Hepatocyte (in vitro differentiated cells): ENCODE data around the gene GPHN. TPM values are rescaled to one million over a fixed set of nuclear protein-coding genes. Genes with fewer than 3 reads are reported as not detected.

ENCODE experiments used
- DNase-seq: peaks from one replicate; pipeline ENCODE4 v3.0.0-alpha.2; 2016; ENCODE audit warnings: low spot score
- H2AFZ ChIP-seq: fragments of 200-600 bp; sonication (generic); 2 replicates; pipeline ENCODE4 v1.6.0; 2016; ENCODE audit warnings: antibody characterized with exemption, mild to moderate bottlenecking
- H3K27ac ChIP-seq: fragments of 200-600 bp; sonication (generic); 2 replicates; pipeline ENCODE4 v1.5.1; 2016; ENCODE audit warnings: mild to moderate bottlenecking
- H3K27me3 ChIP-seq: fragments of 200-600 bp; sonication (generic); 2 replicates; pipeline ENCODE4 v1.6.1; 2016
- H3K36me3 ChIP-seq: fragments of 200-600 bp; sonication (generic); replicated peaks from 2 replicates; pipeline ENCODE4 v1.5.1; 2016; ENCODE audit warnings: low read depth; ENCODE audit not compliant: insufficient read depth
- H3K4me1 ChIP-seq: fragments of 200-600 bp; sonication (generic); 2 replicates; pipeline ENCODE4 v1.5.1; 2016; ENCODE audit warnings: mild to moderate bottlenecking, moderate library complexity; ENCODE audit not compliant: insufficient read depth
- H3K4me2 ChIP-seq: fragments of 200-600 bp; sonication (generic); 2 replicates; pipeline ENCODE4 v1.6.0; 2016
- H3K4me3 ChIP-seq: fragments of 200-600 bp; sonication (generic); 2 replicates; pipeline ENCODE4 v1.5.1; 2016; ENCODE audit warnings: mild to moderate bottlenecking
- H3K79me2 ChIP-seq: fragments of 200-600 bp; sonication (generic); 2 replicates; pipeline ENCODE4 v1.6.0; 2017; ENCODE audit warnings: mild to moderate bottlenecking
- H3K9me2 ChIP-seq: fragments of 200-600 bp; sonication (generic); replicated peaks from 2 replicates; pipeline ENCODE4 v1.6.0; 2017; ENCODE audit warnings: mild to moderate bottlenecking; ENCODE audit not compliant: insufficient read depth
- H3K9me3 ChIP-seq: fragments of 200-600 bp; sonication (generic); 2 replicates; pipeline ENCODE4 v1.5.1; 2016; ENCODE audit warnings: low read depth, mild to moderate bottlenecking
- H4K20me1 ChIP-seq: fragments of 200-600 bp; sonication (generic); 2 replicates; pipeline ENCODE4 v1.6.0; 2016; ENCODE audit warnings: mild to moderate bottlenecking; ENCODE audit not compliant: insufficient read depth, poor library complexity, severe bottlenecking
- EZH2 ChIP-seq: fragments of 200-600 bp; sonication (generic); IDR thresholded peaks from 2 replicates; pipeline ENCODE4 v1.6.1; 2016; ENCODE audit warnings: antibody characterized with exemption, mild to moderate bottlenecking, borderline replicate concordance
- EZH2phosphoT487 ChIP-seq: fragments of 200-600 bp; sonication (generic); IDR thresholded peaks from one replicate; pipeline ENCODE4 v1.6.1; 2018; ENCODE audit warnings: antibody characterized with exemption, mild to moderate bottlenecking, low read depth, moderate library complexity; ENCODE audit not compliant: unreplicated experiment, severe bottlenecking
- WGBS: methylation state at CpG from one replicate; pipeline ENCODE4 v1.1.6; 2016; ENCODE audit warnings: low lambda C conversion rate; ENCODE audit errors: missing lambda C conversion rate; 5-methylcytosine and 5-hydroxymethylcytosine counted together
- polyA plus RNA-seq: library from polyadenylated mRNA; unstranded; fragments of >200 nt; fragmentation: Nextera tagmentation; extraction: Ambion mirVana; gene quantifications from 2 replicates; pipeline ENCODE4 v1.2.1, GENCODE V29; 2016
- total RNA-seq: library from RNA; depleted of rRNA; stranded (reverse); fragments of >200 nt; gene quantifications from 2 replicates; pipeline ENCODE4 v1.2.3, GENCODE V29; 2014
- TF ChIP-seq, protein P1 (sequence below): fragments of 200-600 bp; sonication (generic); IDR thresholded peaks from 2 replicates; pipeline ENCODE4 v1.5.1; 2016; ENCODE audit warnings: antibody characterized with exemption, mild to moderate bottlenecking; ENCODE audit not compliant: poor library complexity

The GPHN gene
- total and polyA plus RNA-seq, 2 experiments from 2014 or later, result 9.3 to 10.7 TPM

DNA sequence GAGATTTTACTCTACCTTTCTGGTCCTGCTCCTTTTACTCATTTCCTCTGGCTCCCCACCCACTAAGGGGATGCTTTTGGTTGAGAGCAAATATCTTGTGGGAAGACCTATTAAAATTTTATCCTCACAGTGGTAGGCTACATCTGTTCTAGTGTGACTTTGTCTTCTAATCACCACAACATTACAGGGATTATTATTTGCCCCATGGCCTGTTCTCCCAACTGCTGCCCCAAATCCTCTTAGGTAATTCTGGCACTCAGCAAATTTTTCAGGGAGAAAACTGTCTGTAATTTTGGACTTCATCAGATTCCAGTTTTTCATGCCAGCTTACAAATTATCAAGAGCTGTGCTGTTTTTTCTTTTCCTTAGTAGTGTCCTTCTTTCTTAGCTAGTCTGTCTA lies 172.3 kb downstream of the GPHN start:
- Histone ChIP-seq H3K4me2 (no peak overlapping the region), H3K9me3 (peaks cover 7% of the 10 kb centered on the region)
- no peak for DNase-seq

DNA sequence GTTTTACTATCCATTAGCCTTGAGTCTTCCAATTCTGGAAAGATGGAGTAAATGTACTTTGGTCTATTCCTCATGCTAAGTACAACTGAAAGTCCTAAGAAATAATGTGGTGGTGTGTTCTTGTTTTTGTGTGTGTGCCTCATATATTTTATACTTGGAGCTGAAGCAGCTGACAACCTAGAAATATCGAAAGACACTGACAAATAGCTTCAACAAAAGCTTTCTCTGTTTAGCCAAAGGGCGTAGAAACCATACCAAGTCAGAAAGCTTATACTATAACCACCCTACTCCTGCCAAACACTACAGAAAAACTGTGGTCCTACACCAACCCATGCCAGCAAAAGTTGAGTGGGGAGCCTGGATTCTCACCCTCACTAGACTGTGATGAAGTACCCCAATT lies 188.4 kb downstream of the GPHN start:
- H3K79me2 ChIP-seq, result no peaks in the 10 kb centered on the region
- H3K4me2 ChIP-seq, result no peak overlapping the region
- H3K9me3 ChIP-seq, result no peaks in the 10 kb centered on the region
- DNase-seq, result no peak
- no peaks in the 10 kb centered on the region for H3K9me2 ChIP-seq
- no peak overlapping the region for H3K27ac ChIP-seq
- no peaks in the 10 kb centered on the region for H3K27me3 ChIP-seq
- H2AFZ ChIP-seq, result no peak overlapping the region
- H4K20me1 ChIP-seq, result no peaks in the 10 kb centered on the region
- TF ChIP-seq EZH2phosphoT487 (no peak), EZH2 (no peak)
- TF ChIP-seq, protein P1, sequence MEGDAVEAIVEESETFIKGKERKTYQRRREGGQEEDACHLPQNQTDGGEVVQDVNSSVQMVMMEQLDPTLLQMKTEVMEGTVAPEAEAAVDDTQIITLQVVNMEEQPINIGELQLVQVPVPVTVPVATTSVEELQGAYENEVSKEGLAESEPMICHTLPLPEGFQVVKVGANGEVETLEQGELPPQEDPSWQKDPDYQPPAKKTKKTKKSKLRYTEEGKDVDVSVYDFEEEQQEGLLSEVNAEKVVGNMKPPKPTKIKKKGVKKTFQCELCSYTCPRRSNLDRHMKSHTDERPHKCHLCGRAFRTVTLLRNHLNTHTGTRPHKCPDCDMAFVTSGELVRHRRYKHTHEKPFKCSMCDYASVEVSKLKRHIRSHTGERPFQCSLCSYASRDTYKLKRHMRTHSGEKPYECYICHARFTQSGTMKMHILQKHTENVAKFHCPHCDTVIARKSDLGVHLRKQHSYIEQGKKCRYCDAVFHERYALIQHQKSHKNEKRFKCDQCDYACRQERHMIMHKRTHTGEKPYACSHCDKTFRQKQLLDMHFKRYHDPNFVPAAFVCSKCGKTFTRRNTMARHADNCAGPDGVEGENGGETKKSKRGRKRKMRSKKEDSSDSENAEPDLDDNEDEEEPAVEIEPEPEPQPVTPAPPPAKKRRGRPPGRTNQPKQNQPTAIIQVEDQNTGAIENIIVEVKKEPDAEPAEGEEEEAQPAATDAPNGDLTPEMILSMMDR, result no peak
- H3K4me1 ChIP-seq, result no peaks in the 10 kb centered on the region
- no peaks in the 10 kb centered on the region for H3K36me3 ChIP-seq
- H3K4me3 ChIP-seq, result no peak overlapping the region
- WGBS, result 91% methylated on average over 2 of the region's 2 CpGs

More for the DNA sequence above, 172.3 kb downstream of the GPHN start:
- H3K4me3 ChIP-seq, result no peak overlapping the region
- H3K27me3 ChIP-seq, result no peaks in the 10 kb centered on the region
- peaks cover 13% of the 10 kb centered on the region for H3K79me2 ChIP-seq
- H4K20me1 ChIP-seq, result no peaks in the 10 kb centered on the region
- H3K27ac ChIP-seq, result no peak overlapping the region
- H2AFZ ChIP-seq, result no peak overlapping the region
- no peaks in the 10 kb centered on the region for H3K4me1 ChIP-seq
- H3K36me3 ChIP-seq, result no peaks in the 10 kb centered on the region
- TF ChIP-seq EZH2 (no peak), EZH2phosphoT487 (no peak)
- TF ChIP-seq, protein P1, result no peak
- H3K9me2 ChIP-seq, result no peaks in the 10 kb centered on the region

DNA sequence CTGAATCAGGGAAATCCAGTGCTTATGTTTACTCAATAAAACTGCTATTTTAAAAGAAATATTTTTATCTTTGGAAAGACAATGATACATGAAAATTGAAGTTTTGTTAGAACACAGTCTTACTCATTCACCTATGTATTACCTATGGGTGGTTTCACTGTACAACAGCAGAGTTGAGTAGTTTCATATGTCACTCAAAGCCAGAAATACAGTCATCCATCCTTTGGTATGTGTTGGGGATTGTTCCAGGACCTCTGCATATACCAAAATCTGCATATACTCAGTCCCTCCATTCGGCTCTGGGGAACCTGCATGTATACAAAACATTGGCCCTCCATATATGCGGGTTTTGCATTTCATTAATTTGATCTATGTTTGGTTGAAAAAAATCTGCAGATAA lies 190.6 kb downstream of the GPHN start:
- no peaks in the 10 kb centered on the region for H3K79me2 ChIP-seq
- no peaks in the 10 kb centered on the region for H3K36me3 ChIP-seq
- no peak overlapping the region for H2AFZ ChIP-seq
- no peak for DNase-seq
- TF ChIP-seq, protein P1, result no peak
- no peak for TF ChIP-seq EZH2phosphoT487
- TF ChIP-seq EZH2, result no peak
- H3K9me2 ChIP-seq, result no peaks in the 10 kb centered on the region
- 97% methylated on average over 2 of the region's 2 CpGs for WGBS
- H3K27me3 ChIP-seq, result no peaks in the 10 kb centered on the region
- no peaks in the 10 kb centered on the region for H3K4me1 ChIP-seq
- no peak overlapping the region for H3K4me3 ChIP-seq
- H3K27ac ChIP-seq, result no peak overlapping the region
- no peaks in the 10 kb centered on the region for H4K20me1 ChIP-seq
- no peak overlapping the region for H3K4me2 ChIP-seq
- no peaks in the 10 kb centered on the region for H3K9me3 ChIP-seq

DNA sequence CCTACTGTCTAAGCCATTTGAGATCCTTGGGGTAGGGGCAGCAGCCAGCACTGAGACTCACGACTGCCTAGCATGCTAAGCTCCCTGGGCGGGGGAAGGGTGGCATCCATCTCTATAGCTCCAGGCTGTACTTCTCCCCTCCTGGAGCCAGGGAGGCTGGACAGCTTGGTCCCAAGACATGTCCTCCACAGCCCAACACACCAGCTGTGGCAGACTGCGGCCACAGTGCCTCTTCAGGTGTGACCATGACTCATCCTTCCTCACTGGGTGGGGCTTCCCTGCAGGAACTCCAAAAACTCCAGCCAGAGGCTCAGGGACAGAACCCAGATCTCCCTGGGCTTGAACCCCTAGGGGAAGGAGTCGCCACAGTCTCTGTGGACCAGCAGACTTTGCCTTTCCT lies 193.9 kb downstream of the GPHN start:
- no peaks in the 10 kb centered on the region for H3K9me3 ChIP-seq
- H3K4me3 ChIP-seq, result no peak overlapping the region
- H3K4me2 ChIP-seq, result no peak overlapping the region
- no peak overlapping the region for H2AFZ ChIP-seq
- 98% methylated on average over 4 of the region's 4 CpGs for WGBS
- H3K9me2 ChIP-seq, result no peaks in the 10 kb centered on the region
- TF ChIP-seq, protein P1, result no peak
- no peak for TF ChIP-seq EZH2phosphoT487
- no peak for TF ChIP-seq EZH2
- DNase-seq, result no peak
- H3K36me3 ChIP-seq, result no peaks in the 10 kb centered on the region
- H3K4me1 ChIP-seq, result no peaks in the 10 kb centered on the region
- H3K27me3 ChIP-seq, result no peaks in the 10 kb centered on the region
- H3K27ac ChIP-seq, result no peak overlapping the region
- H4K20me1 ChIP-seq, result no peaks in the 10 kb centered on the region
- H3K79me2 ChIP-seq, result no peaks in the 10 kb centered on the region
